GM19463 (cell line): ENCODE results near the gene ANKRD30B.
"Not testable (repeated sequence)": the region's sequence is repeated elsewhere in the genome, so short reads cannot be mapped to it uniquely, and the experiment has no call there.

Experiments
- ATAC-seq: cut with Tn5 transposase; IDR thresholded peaks from one replicate; pipeline ENCODE4 v1.9.1; 2021; ENCODE audit warnings: mild to moderate bottlenecking, moderate library complexity; ENCODE audit not compliant: unreplicated experiment

Gene ANKRD30B, protein sequence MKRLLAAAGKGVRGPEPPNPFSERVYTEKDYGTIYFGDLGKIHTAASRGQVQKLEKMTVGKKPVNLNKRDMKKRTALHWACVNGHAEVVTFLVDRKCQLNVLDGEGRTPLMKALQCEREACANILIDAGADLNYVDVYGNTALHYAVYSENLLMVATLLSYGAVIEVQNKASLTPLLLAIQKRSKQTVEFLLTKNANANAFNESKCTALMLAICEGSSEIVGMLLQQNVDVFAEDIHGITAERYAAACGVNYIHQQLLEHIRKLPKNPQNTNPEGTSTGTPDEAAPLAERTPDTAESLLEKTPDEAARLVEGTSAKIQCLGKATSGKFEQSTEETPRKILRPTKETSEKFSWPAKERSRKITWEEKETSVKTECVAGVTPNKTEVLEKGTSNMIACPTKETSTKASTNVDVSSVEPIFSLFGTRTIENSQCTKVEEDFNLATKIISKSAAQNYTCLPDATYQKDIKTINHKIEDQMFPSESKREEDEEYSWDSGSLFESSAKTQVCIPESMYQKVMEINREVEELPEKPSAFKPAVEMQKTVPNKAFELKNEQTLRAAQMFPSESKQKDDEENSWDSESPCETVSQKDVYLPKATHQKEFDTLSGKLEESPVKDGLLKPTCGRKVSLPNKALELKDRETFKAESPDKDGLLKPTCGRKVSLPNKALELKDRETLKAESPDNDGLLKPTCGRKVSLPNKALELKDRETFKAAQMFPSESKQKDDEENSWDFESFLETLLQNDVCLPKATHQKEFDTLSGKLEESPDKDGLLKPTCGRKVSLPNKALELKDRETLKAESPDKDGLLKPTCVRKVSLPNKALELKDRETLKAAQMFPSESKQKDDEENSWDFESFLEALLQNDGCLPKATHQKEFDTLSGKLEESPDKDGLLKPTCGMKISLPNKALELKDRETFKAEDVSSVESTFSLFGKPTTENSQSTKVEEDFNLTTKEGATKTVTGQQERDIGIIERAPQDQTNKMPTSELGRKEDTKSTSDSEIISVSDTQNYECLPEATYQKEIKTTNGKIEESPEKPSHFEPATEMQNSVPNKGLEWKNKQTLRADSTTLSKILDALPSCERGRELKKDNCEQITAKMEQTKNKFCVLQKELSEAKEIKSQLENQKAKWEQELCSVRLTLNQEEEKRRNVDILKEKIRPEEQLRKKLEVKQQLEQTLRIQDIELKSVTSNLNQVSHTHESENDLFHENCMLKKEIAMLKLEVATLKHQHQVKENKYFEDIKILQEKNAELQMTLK (N-terminal part only)

DNA sequence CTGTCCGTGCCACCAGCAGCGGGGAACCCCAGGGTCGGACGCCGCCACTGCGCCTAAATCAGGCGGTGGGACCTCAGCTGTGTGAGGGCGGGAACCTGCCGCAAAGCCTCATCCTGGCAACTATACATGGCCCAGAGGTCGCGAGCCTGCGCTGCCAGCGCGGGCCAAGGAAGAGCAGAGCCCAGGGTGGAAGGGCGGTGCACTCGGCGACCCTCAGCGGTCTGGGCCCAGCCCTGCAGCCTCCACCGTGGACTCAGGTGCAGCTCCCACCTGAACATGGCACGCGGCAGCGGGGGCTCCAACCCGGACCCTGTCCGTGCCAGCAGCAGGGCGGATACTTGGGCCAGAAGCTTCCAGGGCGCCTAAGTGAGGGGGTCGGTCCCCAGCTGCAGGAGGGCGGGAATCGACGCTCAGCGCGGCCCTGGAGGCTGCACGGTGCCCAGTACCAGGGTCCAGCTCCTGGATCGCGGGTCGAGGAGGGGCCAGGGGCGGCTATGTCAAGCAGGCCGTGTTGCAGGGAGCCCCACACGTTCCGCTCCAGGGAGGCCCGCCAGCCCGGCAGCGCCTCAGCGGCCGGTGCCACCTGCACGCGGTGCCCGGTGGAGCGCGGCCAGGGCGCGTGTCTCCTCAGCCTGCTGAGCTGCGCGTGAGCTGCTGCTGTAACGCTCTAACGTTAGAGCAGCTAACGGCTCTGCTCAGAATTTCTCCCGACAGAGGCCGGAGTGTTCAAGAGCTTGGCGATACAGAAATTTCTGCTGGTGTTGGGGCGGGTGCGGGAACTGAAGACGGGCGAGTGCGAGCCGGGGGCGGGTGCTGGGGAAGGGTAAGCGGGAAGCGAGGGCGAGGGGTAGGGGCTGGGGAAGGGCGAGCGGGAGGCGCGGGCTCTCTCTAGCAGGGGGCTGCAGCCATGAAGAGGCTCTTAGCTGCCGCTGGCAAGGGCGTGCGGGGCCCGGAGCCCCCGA lies at the start of gene ANKRD30B:
TSS of gene ANKRD30B (plus strand) at position 660 of the 962 bp plus-strand sequence. CDS start at position 908, 248 bp downstream.
- no peak for ATAC-seq

DNA sequence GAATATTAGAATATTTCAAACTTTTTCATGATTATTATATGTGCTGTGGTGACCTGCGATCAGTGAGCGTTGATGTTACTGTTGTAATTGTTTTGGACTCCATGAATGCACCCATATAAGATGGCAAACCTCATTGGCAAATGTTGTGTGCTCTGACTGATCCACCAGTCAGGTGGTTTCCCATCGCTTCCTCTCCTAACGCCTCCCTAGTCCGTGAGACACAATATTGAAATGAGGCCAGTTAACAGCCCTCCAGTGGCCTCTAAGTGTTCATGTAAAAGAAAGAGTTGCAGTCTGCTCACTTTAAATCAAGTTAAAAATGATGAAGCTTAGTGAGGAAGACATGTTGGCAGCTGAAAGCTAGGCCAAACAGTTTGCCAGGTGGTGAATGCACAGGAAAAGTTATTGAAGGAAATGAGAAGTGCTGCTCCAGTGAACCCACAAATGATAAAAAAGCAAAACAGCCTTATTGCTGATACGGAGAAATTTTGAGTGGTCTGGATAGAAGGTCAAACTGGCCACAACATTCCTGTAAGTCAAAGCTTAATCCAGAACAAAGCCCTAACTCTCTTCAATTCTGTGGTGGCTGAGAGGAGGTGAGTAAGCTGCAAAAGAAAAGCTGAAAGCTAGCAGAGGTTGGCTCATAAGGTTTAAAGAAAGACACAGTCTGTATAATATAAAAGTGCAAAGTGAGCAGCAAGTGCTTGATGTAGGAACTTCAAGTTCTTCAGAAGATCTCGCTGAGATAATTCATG lies 46.5 kb upstream of the ANKRD30B start:
- ATAC-seq: not testable (repeated sequence)

DNA sequence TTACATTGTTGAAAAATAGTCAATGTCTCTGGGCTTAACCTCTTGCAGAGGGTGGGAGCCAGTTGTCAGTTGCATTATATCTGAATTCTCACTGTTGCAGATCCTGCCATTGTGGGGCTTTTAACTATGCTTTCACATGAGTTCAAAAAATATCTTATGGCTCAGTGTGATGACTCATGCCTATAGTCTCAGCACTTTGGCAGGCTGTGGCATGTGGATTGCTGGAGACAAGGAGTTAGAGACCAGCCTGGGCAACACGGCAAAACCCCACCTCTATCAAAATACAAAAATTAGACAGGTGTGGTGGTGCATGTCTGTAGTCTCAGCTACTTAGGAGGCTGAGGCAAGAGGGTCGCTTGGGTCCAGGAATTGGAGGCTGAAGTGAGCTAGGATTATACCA lies 38.2 kb upstream of the ANKRD30B start:
- not testable (repeated sequence) for ATAC-seq

DNA sequence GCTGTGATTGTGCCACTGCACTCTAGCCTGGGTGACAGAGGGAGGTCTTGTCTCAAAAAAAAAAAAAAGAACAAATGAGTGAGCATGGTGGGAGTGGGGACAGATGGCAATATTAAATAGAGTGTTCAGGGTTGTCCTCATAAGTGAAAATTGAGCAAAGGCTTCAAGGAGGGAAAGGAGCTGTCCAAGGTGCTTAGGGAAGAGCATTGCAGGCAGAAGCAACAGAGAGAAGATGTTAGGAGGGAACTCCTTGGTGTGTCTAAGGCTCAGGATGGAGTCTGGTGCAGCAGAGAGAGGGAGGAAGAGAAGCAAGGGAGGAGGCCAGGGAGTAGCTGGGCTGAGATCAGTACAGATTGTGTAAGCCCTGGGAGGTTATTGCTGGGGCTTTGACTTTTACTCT lies 26.4 kb upstream of the ANKRD30B start:
- not testable (repeated sequence) for ATAC-seq

- ATAC-seq: not testable (repeated sequence)
Measured at GRCh38 chr18:14739056-14739455, 8.9 kb upstream of the ANKRD30B start.

DNA sequence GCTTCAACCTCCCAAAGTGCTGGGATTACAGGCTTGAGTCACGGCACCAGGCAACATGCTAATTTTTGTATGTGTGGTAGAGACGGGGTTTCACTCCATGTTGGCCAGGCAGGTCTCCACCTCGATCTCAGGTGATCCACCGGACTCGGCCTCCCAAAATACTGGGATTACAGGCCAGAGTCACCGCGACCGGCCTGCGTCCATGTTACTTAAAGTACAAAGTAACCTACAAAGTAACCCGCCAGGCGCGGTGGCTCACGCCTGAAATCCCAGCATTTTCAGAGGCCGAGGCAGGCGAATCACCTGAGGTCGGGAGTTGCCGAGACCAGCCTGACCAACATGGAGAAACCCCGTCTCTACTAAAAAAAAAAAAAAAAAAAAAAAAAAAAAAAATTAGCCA lies 1.1 kb upstream of the ANKRD30B start:
- no peak for ATAC-seq

GRCh38 chr18:14748496-14748895 lies 524 bp downstream of the ANKRD30B start:
- no peak for ATAC-seq

- not testable (repeated sequence) for ATAC-seq
Measured at GRCh38 chr18:14763566-14763965, 15.6 kb downstream of the ANKRD30B start.

DNA sequence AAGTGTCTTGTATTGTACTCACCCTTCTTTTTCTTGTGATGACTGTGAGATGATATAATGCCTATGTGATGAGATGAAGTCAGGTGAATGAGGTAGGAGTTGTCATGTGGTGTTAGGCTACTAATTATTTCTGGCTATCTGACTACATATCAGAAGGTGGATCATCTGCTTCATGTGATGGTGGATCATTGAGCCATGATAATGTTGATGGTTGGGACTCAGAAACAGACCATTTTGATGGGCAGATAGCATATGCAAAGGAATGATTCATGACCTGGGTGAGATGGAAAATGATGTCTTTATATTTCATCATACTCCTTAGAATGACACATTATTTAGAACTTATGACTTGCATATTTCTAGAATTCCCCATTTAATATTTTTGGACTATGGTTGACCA lies 19.5 kb downstream of the ANKRD30B start:
- ATAC-seq: no peak

DNA sequence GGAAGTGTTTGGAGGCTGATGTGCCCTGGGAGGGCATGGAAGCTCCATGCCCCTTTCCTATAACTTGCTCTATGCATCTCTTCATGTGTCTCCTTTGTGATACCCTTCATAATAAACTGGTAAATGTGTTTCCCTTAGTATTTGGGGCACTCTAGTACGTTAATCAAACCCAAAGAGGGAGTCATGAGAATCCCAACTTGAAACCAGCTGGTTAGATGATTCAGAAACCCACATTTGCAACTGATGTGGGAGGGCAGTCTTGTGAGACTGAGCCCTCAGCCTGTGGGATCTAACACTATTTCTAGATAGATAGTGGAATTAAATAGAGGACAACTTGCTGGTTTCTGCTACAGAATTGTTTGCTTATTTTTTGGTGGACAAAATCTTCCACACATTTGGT lies 20.3 kb downstream of the ANKRD30B start:
- ATAC-seq: no peak

GRCh38 chr18:14769381-14769780 lies 21.4 kb downstream of the ANKRD30B start:
- ATAC-seq: no peak

DNA sequence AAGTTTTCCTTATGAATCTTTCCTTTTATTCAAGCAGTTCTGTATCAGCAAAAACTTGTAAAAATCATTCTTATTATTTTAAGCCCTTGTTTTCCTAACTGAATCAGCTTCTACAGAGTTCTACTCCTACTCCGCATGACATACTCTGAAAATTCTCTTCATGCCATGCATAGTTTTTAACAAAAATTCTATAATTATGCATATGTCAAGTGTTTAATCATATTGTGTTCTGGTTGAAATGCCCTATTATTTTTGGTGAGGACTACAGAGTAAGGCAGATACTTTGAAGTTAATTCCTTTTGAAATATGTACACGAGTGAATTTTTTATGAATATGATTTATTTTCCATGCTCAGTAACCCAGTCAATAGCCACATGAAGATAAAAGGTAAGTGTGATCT lies 28.8 kb downstream of the ANKRD30B start:
- ATAC-seq: no peak

GRCh38 chr18:14781671-14782070 lies 33.7 kb downstream of the ANKRD30B start:
- ATAC-seq: no peak

DNA sequence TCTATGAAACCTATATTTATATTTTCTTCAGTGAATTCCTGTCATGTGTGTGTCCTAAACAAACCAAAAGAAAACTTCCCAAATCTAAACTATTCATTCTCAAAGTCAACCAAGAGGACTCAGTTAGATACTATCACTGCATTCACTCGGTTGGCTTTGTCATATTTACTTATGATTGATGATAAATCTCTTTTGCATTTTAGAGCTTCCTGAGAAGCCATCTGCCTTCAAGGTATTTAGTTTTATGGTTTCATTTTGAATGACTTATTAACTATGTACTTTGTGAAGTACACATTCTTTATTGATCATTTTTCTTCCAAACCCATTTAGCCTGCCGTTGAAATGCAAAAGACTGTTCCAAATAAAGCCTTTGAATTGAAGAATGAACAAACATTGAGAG lies 36.2 kb downstream of the ANKRD30B start:
- no peak for ATAC-seq

GRCh38 chr18:14796876-14797275 lies 48.9 kb downstream of the ANKRD30B start:
- not testable (repeated sequence) for ATAC-seq

- ATAC-seq: not testable (repeated sequence)
Measured at GRCh38 chr18:14797969-14798764, 50.2 kb downstream of the ANKRD30B start.

- not testable (repeated sequence) for ATAC-seq
Measured at GRCh38 chr18:14811081-14811480, 63.1 kb downstream of the ANKRD30B start.

GRCh38 chr18:14826972-14827632 lies 79.1 kb downstream of the ANKRD30B start:
- not testable (repeated sequence) for ATAC-seq
